IMR-90 (cell line): Measurements from ENCODE around the gene MPPED1. TPM values are rescaled to one million over a fixed set of nuclear protein-coding genes. Genes with fewer than 3 reads are reported as not detected.

Experiments
- ATAC-seq: fragments of 200-7000 bp; cut with Tn5 transposase; 2 replicates; pipeline ENCODE4 v1.9.1; 2020; ENCODE audit warnings: low read depth, mild to moderate bottlenecking, moderate library complexity
- BruUV-seq: library from RNA; stranded (reverse); fragments of 400-500 nt; replicated peaks from 2 replicates; lab custom pipeline; 2021; lab: Mats Ljungman, UMichigan
- CTCF ChIA-PET: fragments of 300-600 bp; formaldehyde crosslinking; extraction: SDS; loops from one replicate; lab custom pipeline; 2021; ENCODE audit warnings: antibody characterized with exemption; lab: Yijun Ruan, JAX
- POLR2A ChIA-PET: fragments of 300-600 bp; sonication (Branson Sonifier 250); formaldehyde crosslinking; loops from one replicate; lab custom pipeline; 2022; ENCODE audit warnings: antibody characterized with exemption; ENCODE audit not compliant: unreplicated experiment; lab: Charles Lee
- DNase-seq: peaks from one replicate; pipeline ENCODE4 v3.0.0; 2013
- H2AFZ ChIP-seq: replicated peaks from 2 replicates; pipeline ENCODE3; 2013; ENCODE audit warnings: low read length, mild to moderate bottlenecking; ENCODE audit not compliant: poor library complexity
- H2AK5ac ChIP-seq: 2 replicates; pipeline ENCODE4 v1.6.1; 2013; ENCODE audit warnings: low read depth, low read length, inconsistent platforms
- H2AK9ac ChIP-seq: replicated peaks from 2 replicates; pipeline ENCODE3; 2013; ENCODE audit warnings: mild to moderate bottlenecking, low read depth, low read length, moderate library complexity; ENCODE audit not compliant: poor library complexity
- H2BK120ac ChIP-seq: 2 replicates; pipeline ENCODE4 v1.6.1; 2013; ENCODE audit warnings: low read depth, low read length, inconsistent platforms
- H2BK15ac ChIP-seq: 3 replicates; pipeline ENCODE4 v1.6.1; 2013; ENCODE audit warnings: low read depth, low read length, inconsistent platforms
- H2BK20ac ChIP-seq: 2 replicates; pipeline ENCODE4 v1.6.1; 2013; ENCODE audit warnings: low read depth, mild to moderate bottlenecking, inconsistent platforms, low read length, moderate library complexity
- H2BK5ac ChIP-seq: 2 replicates; pipeline ENCODE4 v1.6.1; 2013; ENCODE audit warnings: mild to moderate bottlenecking, low read depth, low read length, inconsistent platforms; ENCODE audit not compliant: poor library complexity, severe bottlenecking
- H3K14ac ChIP-seq: replicated peaks from 2 replicates; pipeline ENCODE4 v1.6.1; 2013; ENCODE audit warnings: low read depth, low read length, inconsistent platforms
- H3K18ac ChIP-seq: 2 replicates; pipeline ENCODE4 v1.6.1; 2013; ENCODE audit warnings: low read depth, low read length, control low read depth
- H3K23ac ChIP-seq: 2 replicates; pipeline ENCODE4 v1.6.1; 2013; ENCODE audit warnings: low read depth, low read length, inconsistent platforms
- H3K27ac ChIP-seq: 2 replicates; pipeline ENCODE4 v1.5.1; 2013; ENCODE audit warnings: mild to moderate bottlenecking, control low read depth, low read length; ENCODE audit not compliant: insufficient read depth
- H3K27me3 ChIP-seq: 2 replicates; pipeline ENCODE4 v1.6.1; 2013; ENCODE audit warnings: low read length; ENCODE audit not compliant: control insufficient read depth, insufficient read depth
- H3K36me3 ChIP-seq: 2 replicates; pipeline ENCODE4 v1.6.1; 2013; ENCODE audit warnings: low read length, mixed read lengths; ENCODE audit not compliant: control insufficient read depth, insufficient read depth
- H3K4ac ChIP-seq: 2 replicates; pipeline ENCODE4 v1.6.1; 2013; ENCODE audit warnings: low read depth, low read length, inconsistent platforms
- H3K4me1 ChIP-seq: 2 replicates; pipeline ENCODE4 v1.6.1; 2013; ENCODE audit warnings: low read length, mixed read lengths; ENCODE audit not compliant: control insufficient read depth, insufficient read depth
- H3K4me2 ChIP-seq: 2 replicates; pipeline ENCODE4 v1.6.1; 2013; ENCODE audit warnings: low read depth, mild to moderate bottlenecking, control low read depth, low read length, moderate library complexity
- H3K4me3 ChIP-seq: 2 replicates; pipeline ENCODE4 v1.5.1; 2013; ENCODE audit warnings: low read depth, mild to moderate bottlenecking, control low read depth, low read length, moderate library complexity; ENCODE audit not compliant: insufficient read depth
- H3K56ac ChIP-seq: 2 replicates; pipeline ENCODE4 v1.6.1; 2013; ENCODE audit warnings: low read length, inconsistent platforms; ENCODE audit not compliant: insufficient read depth; ENCODE audit errors: extremely low read depth
- H3K79me1 ChIP-seq, 2 experiments: 2 replicates each; pipeline ENCODE4 v1.6.1; 2013; ENCODE audit warnings: low read length in 2 of 2, inconsistent platforms in 1 of 2, low read depth in 1 of 2
- H3K9ac ChIP-seq: 2 replicates; pipeline ENCODE4 v1.6.1; 2013; ENCODE audit warnings: low read depth, low read length, control low read depth
- H3K9me1 ChIP-seq: 2 replicates; pipeline ENCODE4 v1.6.1; 2013; ENCODE audit warnings: low read length, inconsistent platforms; ENCODE audit not compliant: insufficient read depth
- H3K9me3 ChIP-seq: 2 replicates; pipeline ENCODE4 v1.6.1; 2013; ENCODE audit warnings: low read length; ENCODE audit not compliant: control insufficient read depth, insufficient read depth
- H4K20me1 ChIP-seq: 2 replicates; pipeline ENCODE4 v1.6.1; 2013; ENCODE audit warnings: low read length, inconsistent platforms; ENCODE audit not compliant: insufficient read depth
- H4K5ac ChIP-seq: 2 replicates; pipeline ENCODE4 v1.6.1; 2013; ENCODE audit warnings: mild to moderate bottlenecking, low read depth, low read length, control low read depth
- H4K8ac ChIP-seq, 2 experiments: 2 replicates each; pipeline ENCODE4 v1.6.1; 2013; ENCODE audit warnings: low read depth in 2 of 2, low read length in 2 of 2, control low read depth in 1 of 2, inconsistent platforms in 1 of 2
- H4K91ac ChIP-seq: 2 replicates; pipeline ENCODE4 v1.6.1; 2013; ENCODE audit warnings: low read depth, low read length, inconsistent platforms; ENCODE audit not compliant: insufficient read depth
- BHLHE40 ChIP-seq: fragments of 150-350 bp; IDR thresholded peaks from 2 replicates; pipeline ENCODE4 v1.6.1; 2016; ENCODE audit warnings: mild to moderate bottlenecking, low read depth, low read length
- CEBPB ChIP-seq: IDR thresholded peaks from 2 replicates; pipeline ENCODE4 v1.6.1; 2012; ENCODE audit warnings: low read depth, low read length, improper control_type of control experiment
- CHD1 ChIP-seq: IDR thresholded peaks from 2 replicates; pipeline ENCODE4 v1.6.1; 2012; ENCODE audit warnings: low read depth, low read length, improper control_type of control experiment
- CTCF ChIP-seq: conservative IDR thresholded peaks from 2 replicates; pipeline ENCODE4 v1.5.1; 2012; ENCODE audit warnings: mild to moderate bottlenecking, low read depth, low read length, improper control_type of control experiment
- ELK1 ChIP-seq: fragments of 150-350 bp; IDR thresholded peaks from 2 replicates; pipeline ENCODE4 v1.6.1; 2016; ENCODE audit warnings: low read depth, mild to moderate bottlenecking, low read length, moderate library complexity, borderline replicate concordance
- FOS ChIP-seq: fragments of 150-350 bp; IDR thresholded peaks from 2 replicates; pipeline ENCODE4 v1.6.1; 2016; ENCODE audit warnings: low read depth, low read length
- MAFK ChIP-seq: IDR thresholded peaks from 2 replicates; pipeline ENCODE4 v1.6.1; 2012; ENCODE audit warnings: low read depth, low read length, improper control_type of control experiment
- MAZ ChIP-seq: IDR thresholded peaks from 2 replicates; pipeline ENCODE4 v1.6.1; 2012; ENCODE audit warnings: low read depth, mild to moderate bottlenecking, low read length, improper control_type of control experiment, moderate library complexity, borderline replicate concordance
- MXI1 ChIP-seq: IDR thresholded peaks from 2 replicates; pipeline ENCODE4 v1.6.1; 2012; ENCODE audit warnings: low read depth, mild to moderate bottlenecking, low read length, moderate library complexity, borderline replicate concordance
- NFE2L2 ChIP-seq: fragments of 150-350 bp; IDR thresholded peaks from 2 replicates; pipeline ENCODE4 v1.6.1; 2016; ENCODE audit warnings: low read depth, mild to moderate bottlenecking, low read length
- POLR2A ChIP-seq: IDR thresholded peaks from 2 replicates; pipeline ENCODE4 v1.6.1; 2012; ENCODE audit warnings: mild to moderate bottlenecking, low read depth, low read length
- RAD21 ChIP-seq: IDR thresholded peaks from 2 replicates; pipeline ENCODE4 v1.6.1; 2012; ENCODE audit warnings: low read length, improper control_type of control experiment
- RCOR1 ChIP-seq: IDR thresholded peaks from 2 replicates; pipeline ENCODE4 v1.6.1; 2012; ENCODE audit warnings: mild to moderate bottlenecking, low read length, improper control_type of control experiment; ENCODE audit not compliant: insufficient replicate concordance
- RFX5 ChIP-seq: IDR thresholded peaks from 2 replicates; pipeline ENCODE4 v1.8.0; 2012; ENCODE audit warnings: low read depth, mild to moderate bottlenecking, low read length, moderate library complexity
- SMC3 ChIP-seq: fragments of 150-350 bp; IDR thresholded peaks from 2 replicates; pipeline ENCODE4 v1.6.1; 2016; ENCODE audit warnings: low read depth, mild to moderate bottlenecking, antibody characterized with exemption, low read length, moderate library complexity
- USF2 ChIP-seq: fragments of 150-350 bp; IDR thresholded peaks from 2 replicates; pipeline ENCODE4 v1.6.1; 2017; ENCODE audit warnings: mild to moderate bottlenecking, antibody characterized with exemption, low read length, low read depth
- WGBS, 2 experiments: methylation state at CpG; one replicate each; pipeline versions ENCODE4 v1.1.5 to v1.1.7; 2013; ENCODE audit warnings: missing lambda C conversion rate in 2 of 2; ENCODE audit not compliant: insufficient read length in 1 of 2; ENCODE audit errors: extremely low coverage in 2 of 2; 5-methylcytosine and 5-hydroxymethylcytosine counted together
- dilution Hi-C: fragments of 300-500 bp; cut with HindIII; formaldehyde crosslinking; loops from one replicate; pipeline ENCODE4 v1.14.3; 2018; ENCODE audit warnings: low sequenced_read_pairs; ENCODE audit not compliant: unreplicated experiment
- in situ Hi-C: fragments of 300-500 bp; cut with MboI; formaldehyde crosslinking; loops from 3 replicates; pipeline ENCODE4 v1.14.3; 2019; ENCODE audit warnings: low sequenced_read_pairs, inconsistent platforms, mixed read lengths
- intact Hi-C: fragments of 100-400 bp; cut with micrococcal nuclease; formaldehyde crosslinking; loops from 2 replicates; pipeline ENCODE4 v1.10.0; 2022
- polyA plus RNA-seq, 3 experiments: library from polyadenylated mRNA; depleted of rRNA; stranded (reverse); fragments of >200 nt; gene quantifications; 2 replicates each; pipeline ENCODE4 v1.2.3, GENCODE V29; 2012; ENCODE audit warnings: low replicate concordance in 1 of 3
- total RNA-seq: library from RNA; depleted of rRNA; stranded (reverse); fragments of >200 nt; gene quantifications from 2 replicates; pipeline ENCODE4 v1.2.3, GENCODE V29; 2012

Gene MPPED1
- total and polyA plus RNA-seq, 2 of the 4 experiments (the other 2 are of a cell fraction) = not detected

GRCh38 chr22:43364169-43364435, 47.7 kb upstream of the MPPED1 start:
- Histone ChIP-seq H4K91ac (no peak overlapping the region), H3K9me3 (no peaks in the 10 kb centered on the region), H3K4me1 (no peaks in the 10 kb centered on the region), H3K56ac (no peak overlapping the region), H3K14ac (no peak overlapping the region), H3K79me1 (no peaks in the 10 kb centered on the region), H2BK5ac (no peak overlapping the region), H3K4me2 (no peak overlapping the region), H3K23ac (no peak overlapping the region), H4K5ac (no peak overlapping the region), H2BK20ac (no peak overlapping the region), H2BK15ac (no peak overlapping the region), H3K27ac (no peak overlapping the region), H3K9me1 (no peaks in the 10 kb centered on the region), H2BK120ac (no peak overlapping the region), H3K4me3 (no peak overlapping the region), H3K18ac (no peak overlapping the region), H3K9ac (no peak overlapping the region), H2AFZ (no peak overlapping the region), H4K20me1 (no peaks in the 10 kb centered on the region), H3K4ac (no peak overlapping the region), H2AK9ac (no peak overlapping the region), H3K27me3 (peaks cover 12% of the 10 kb centered on the region), H4K8ac (no peak overlapping the region), H2AK5ac (no peak overlapping the region), H3K36me3 (no peaks in the 10 kb centered on the region)
- dilution Hi-C loops (no loop called here), in situ Hi-C loops (no loop called here), intact Hi-C loops (no loop called here)
- 54% methylated on average over 2 of the region's 8 CpGs; no CpG with 5 or more reads in 1 of the 2 experiments for WGBS, 2 experiments
- BruUV-seq = no TSS peak
- DNase-seq (no peak), ATAC-seq (no peak)
- POLR2A ChIA-PET = no interaction called here
- CTCF ChIA-PET = interaction anchor here (0.6 kb wide), 1 partner anchor 19 kb away, joined by 3 read pairs; no protein-coding TSS in a partner anchor
- TF ChIP-seq FOS (no peak), MAFK (no peak), MAZ (no peak), MXI1 (no peak), SMC3 (no peak), CEBPB (no peak), RCOR1 (no peak), CTCF (no peak), POLR2A (no peak), NFE2L2 (no peak), ELK1 (no peak), USF2 (no peak), RFX5 (no peak), BHLHE40 (no peak), CHD1 (no peak), RAD21 (no peak)
